Ovary (tissue), 3 donors: Measurements from ENCODE around the gene GRIPAP1.

Experiments
- POLR2A ChIP-seq: fragments of 450-650 bp; IDR thresholded peaks from one replicate; pipeline ENCODE4 v1.6.1; 2017; ENCODE audit warnings: antibody characterized with exemption, mild to moderate bottlenecking, moderate library complexity
- TF ChIP-seq, protein P1 (sequence below), 3 donors: fragments of 450-650 bp in 2 of 3; fragments of 200-600 bp in 1 of 3; IDR thresholded peaks; one replicate each; pipeline versions ENCODE4 v1.5.1 to v1.8.0; 2016 to 2022; ENCODE audit warnings: antibody characterized with exemption in 3 of 3, mild to moderate bottlenecking in 1 of 3
- donor health status: DM: no; HTN: no; CAD: no.

GRCh38 chrX:48958635-48959094 lies 43.4 kb downstream of the GRIPAP1 start:
- TF ChIP-seq, protein P1, sequence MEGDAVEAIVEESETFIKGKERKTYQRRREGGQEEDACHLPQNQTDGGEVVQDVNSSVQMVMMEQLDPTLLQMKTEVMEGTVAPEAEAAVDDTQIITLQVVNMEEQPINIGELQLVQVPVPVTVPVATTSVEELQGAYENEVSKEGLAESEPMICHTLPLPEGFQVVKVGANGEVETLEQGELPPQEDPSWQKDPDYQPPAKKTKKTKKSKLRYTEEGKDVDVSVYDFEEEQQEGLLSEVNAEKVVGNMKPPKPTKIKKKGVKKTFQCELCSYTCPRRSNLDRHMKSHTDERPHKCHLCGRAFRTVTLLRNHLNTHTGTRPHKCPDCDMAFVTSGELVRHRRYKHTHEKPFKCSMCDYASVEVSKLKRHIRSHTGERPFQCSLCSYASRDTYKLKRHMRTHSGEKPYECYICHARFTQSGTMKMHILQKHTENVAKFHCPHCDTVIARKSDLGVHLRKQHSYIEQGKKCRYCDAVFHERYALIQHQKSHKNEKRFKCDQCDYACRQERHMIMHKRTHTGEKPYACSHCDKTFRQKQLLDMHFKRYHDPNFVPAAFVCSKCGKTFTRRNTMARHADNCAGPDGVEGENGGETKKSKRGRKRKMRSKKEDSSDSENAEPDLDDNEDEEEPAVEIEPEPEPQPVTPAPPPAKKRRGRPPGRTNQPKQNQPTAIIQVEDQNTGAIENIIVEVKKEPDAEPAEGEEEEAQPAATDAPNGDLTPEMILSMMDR (IDR thresholded peaks at IDR 0.05), result no peak
- TF ChIP-seq POLR2A, result no peak
